IPS-20b (cell line): Measurements from ENCODE around the gene GGCX.

ENCODE experiments used
- H3K27ac ChIP-seq: one replicate; pipeline ENCODE4 v1.5.1; 2013; ENCODE audit warnings: low read length
- H3K27me3 ChIP-seq: 2 replicates; pipeline ENCODE4 v1.6.1; 2013; ENCODE audit warnings: mild to moderate bottlenecking, low read length, inconsistent platforms; ENCODE audit not compliant: insufficient read depth
- H3K36me3 ChIP-seq: 2 replicates; pipeline ENCODE4 v1.6.1; 2013; ENCODE audit warnings: low read depth, mild to moderate bottlenecking, inconsistent platforms, low read length, moderate library complexity; ENCODE audit not compliant: insufficient read depth
- H3K4me1 ChIP-seq: 2 replicates; pipeline ENCODE4 v1.6.1; 2013; ENCODE audit warnings: mild to moderate bottlenecking, control low read depth, inconsistent platforms, low read length, moderate library complexity; ENCODE audit not compliant: insufficient read depth
- H3K4me3 ChIP-seq: 2 replicates; pipeline ENCODE4 v1.5.1; 2013; ENCODE audit warnings: mild to moderate bottlenecking, low read length, inconsistent platforms
- H3K9ac ChIP-seq: 2 replicates; pipeline ENCODE4 v1.6.1; 2013; ENCODE audit warnings: low read depth, mild to moderate bottlenecking, inconsistent platforms, low read length, moderate library complexity
- H3K9me3 ChIP-seq: 2 replicates; pipeline ENCODE4 v1.6.1; 2013; ENCODE audit warnings: mild to moderate bottlenecking, low read depth, low read length, inconsistent platforms; ENCODE audit not compliant: insufficient read depth

The GGCX gene

GRCh38 chr2:85557130-85557529 is 4.2 kb downstream of the GGCX start:
- Histone ChIP-seq H3K36me3 (peaks cover 61% of the 10 kb centered on the region), H3K27ac (no peak overlapping the region), H3K9ac (no peak overlapping the region), H3K4me1 (peaks cover 5% of the 10 kb centered on the region; the same call in 1 of the 2 replicates), H3K4me3 (no peak overlapping the region), H3K27me3 (no peaks in the 10 kb centered on the region), H3K9me3 (no peaks in the 10 kb centered on the region)

GRCh38 chr2:85554980-85555612 is 6.2 kb downstream of the GGCX start:
- H3K4me1 ChIP-seq: peaks cover 4% of the 10 kb centered on the region; the same call in 1 of the 2 replicates
- no peaks in the 10 kb centered on the region for H3K27me3 ChIP-seq
- no peak overlapping the region for H3K4me3 ChIP-seq
- peaks cover 80% of the 10 kb centered on the region for H3K36me3 ChIP-seq
- H3K9ac ChIP-seq: no peak overlapping the region
- no peaks in the 10 kb centered on the region for H3K9me3 ChIP-seq
- H3K27ac ChIP-seq: no peak overlapping the region

GRCh38 chr2:85553184-85553583 is 8.1 kb downstream of the GGCX start:
- Histone ChIP-seq H3K27me3 (no peaks in the 10 kb centered on the region), H3K4me3 (no peak overlapping the region), H3K27ac (no peak overlapping the region), H3K4me1 (no peaks in the 10 kb centered on the region), H3K9ac (no peak overlapping the region), H3K9me3 (no peaks in the 10 kb centered on the region), H3K36me3 (peaks cover 93% of the 10 kb centered on the region)

GRCh38 chr2:85551698-85552678 is 9.3 kb downstream of the GGCX start:
- Histone ChIP-seq H3K27ac (no peak overlapping the region), H3K4me3 (no peak overlapping the region), H3K27me3 (no peaks in the 10 kb centered on the region), H3K9ac (no peak overlapping the region), H3K36me3 (peaks cover 86% of the 10 kb centered on the region), H3K9me3 (no peaks in the 10 kb centered on the region), H3K4me1 (no peaks in the 10 kb centered on the region)

- no peaks in the 10 kb centered on the region for H3K27me3 ChIP-seq
- no peaks in the 10 kb centered on the region for H3K9me3 ChIP-seq
- no peak overlapping the region for H3K9ac ChIP-seq
- no peaks in the 10 kb centered on the region for H3K4me1 ChIP-seq
- H3K27ac ChIP-seq: no peak overlapping the region
- no peak overlapping the region for H3K4me3 ChIP-seq
- H3K36me3 ChIP-seq: peaks cover 78% of the 10 kb centered on the region
Observed at GRCh38 chr2:85550486-85550885, 10.8 kb downstream of the GGCX start.

GRCh38 chr2:85549826-85550225 is 11.5 kb downstream of the GGCX start:
- no peak overlapping the region for H3K9ac ChIP-seq

GRCh38 chr2:85549095-85549494 is 12.2 kb downstream of the GGCX start:
- H3K4me3 ChIP-seq: no peak overlapping the region
- peaks cover 78% of the 10 kb centered on the region for H3K36me3 ChIP-seq
- no peak overlapping the region for H3K9ac ChIP-seq
- no peak overlapping the region for H3K27ac ChIP-seq
- H3K4me1 ChIP-seq: no peaks in the 10 kb centered on the region
- H3K27me3 ChIP-seq: no peaks in the 10 kb centered on the region
- H3K9me3 ChIP-seq: no peaks in the 10 kb centered on the region

More at GRCh38 chr2:85549826-85550225, 11.5 kb downstream of the GGCX start:
- Histone ChIP-seq H3K4me1 (no peaks in the 10 kb centered on the region), H3K4me3 (no peak overlapping the region), H3K36me3 (peaks cover 78% of the 10 kb centered on the region), H3K27ac (no peak overlapping the region), H3K27me3 (no peaks in the 10 kb centered on the region), H3K9me3 (no peaks in the 10 kb centered on the region)

- H3K27ac ChIP-seq: no peak overlapping the region
- H3K36me3 ChIP-seq: peaks cover 78% of the 10 kb centered on the region
- no peak overlapping the region for H3K9ac ChIP-seq
- no peak overlapping the region for H3K4me3 ChIP-seq
- H3K27me3 ChIP-seq: no peaks in the 10 kb centered on the region
- H3K4me1 ChIP-seq: no peaks in the 10 kb centered on the region
- H3K9me3 ChIP-seq: no peaks in the 10 kb centered on the region
Observed at GRCh38 chr2:85548608-85548900, 12.7 kb downstream of the GGCX start.

GRCh38 chr2:85547859-85548607 is 13.3 kb downstream of the GGCX start:
- Histone ChIP-seq H3K27me3 (no peaks in the 10 kb centered on the region), H3K4me3 (no peak overlapping the region), H3K27ac (no peak overlapping the region), H3K9me3 (no peaks in the 10 kb centered on the region), H3K9ac (no peak overlapping the region), H3K36me3 (peaks cover 79% of the 10 kb centered on the region), H3K4me1 (no peaks in the 10 kb centered on the region)

GRCh38 chr2:85547089-85547858 is 14.0 kb downstream of the GGCX start:
- Histone ChIP-seq H3K9me3 (no peaks in the 10 kb centered on the region), H3K4me3 (no peak overlapping the region), H3K27me3 (no peaks in the 10 kb centered on the region), H3K9ac (no peak overlapping the region), H3K4me1 (no peaks in the 10 kb centered on the region), H3K36me3 (peaks cover 79% of the 10 kb centered on the region), H3K27ac (no peak overlapping the region)

- H3K27ac ChIP-seq: no peak overlapping the region
- H3K4me1 ChIP-seq: peaks cover 9% of the 10 kb centered on the region
- no peaks in the 10 kb centered on the region for H3K9me3 ChIP-seq
- H3K9ac ChIP-seq: no peak overlapping the region
- peaks cover 80% of the 10 kb centered on the region for H3K36me3 ChIP-seq
- H3K27me3 ChIP-seq: no peaks in the 10 kb centered on the region
- H3K4me3 ChIP-seq: no peak overlapping the region
Observed at GRCh38 chr2:85545780-85546240, 15.5 kb downstream of the GGCX start.
